HG03575 (cell line): ENCODE data around the gene MOB3C.

Experiments
- ATAC-seq: cut with Tn5 transposase; IDR thresholded peaks from one replicate; pipeline ENCODE4 v1.9.1; 2021; ENCODE audit not compliant: unreplicated experiment, insufficient number of reproducible peaks, low FRiP score; ENCODE audit errors: extremely low read depth

The MOB3C gene

DNA sequence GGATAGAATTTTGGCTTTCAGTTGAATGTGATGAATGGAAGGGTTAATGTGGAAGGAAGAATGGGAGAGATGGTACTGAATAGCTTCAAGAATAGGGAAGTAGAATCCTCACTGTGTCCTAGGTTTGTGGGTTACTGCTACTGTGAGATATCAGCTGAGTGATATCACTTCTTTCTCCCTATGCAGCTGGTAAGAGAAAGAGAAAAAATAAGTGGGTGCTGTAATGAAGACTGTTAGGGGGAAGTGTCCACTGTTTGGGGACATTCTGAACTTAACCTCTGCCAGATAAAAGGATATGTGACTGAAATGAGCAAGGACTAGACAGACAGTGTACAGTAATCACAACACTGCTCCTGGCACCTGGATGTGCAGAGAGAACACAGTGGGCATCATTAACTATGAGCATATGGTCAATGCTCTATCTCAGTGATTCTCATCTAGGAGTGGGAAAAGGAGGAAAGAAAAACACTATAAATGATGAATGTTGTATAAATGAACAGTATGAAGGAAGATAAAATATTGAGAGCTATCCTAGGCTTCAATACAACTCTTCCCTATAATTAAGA lies 25.6 kb upstream of the MOB3C start:
- no peak for ATAC-seq

DNA sequence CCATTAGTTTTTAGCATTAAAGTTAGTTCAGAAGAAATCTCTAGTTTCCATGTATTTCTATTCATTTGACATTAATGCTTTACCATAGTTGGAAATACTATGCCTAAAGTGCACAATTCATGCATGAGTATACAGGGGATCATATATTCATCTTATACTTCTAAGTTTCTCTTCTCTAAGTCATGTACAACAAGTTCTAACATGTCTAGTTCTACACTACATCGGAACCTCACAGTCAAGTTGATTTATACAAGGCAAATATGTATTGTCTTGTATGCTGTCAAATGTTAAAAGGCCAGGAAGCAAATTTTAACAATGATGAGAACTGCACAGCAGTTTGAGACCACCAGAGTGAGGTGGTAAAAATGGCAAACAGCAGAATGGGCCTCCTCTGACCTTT lies 22.9 kb upstream of the MOB3C start:
- ATAC-seq = no peak

DNA sequence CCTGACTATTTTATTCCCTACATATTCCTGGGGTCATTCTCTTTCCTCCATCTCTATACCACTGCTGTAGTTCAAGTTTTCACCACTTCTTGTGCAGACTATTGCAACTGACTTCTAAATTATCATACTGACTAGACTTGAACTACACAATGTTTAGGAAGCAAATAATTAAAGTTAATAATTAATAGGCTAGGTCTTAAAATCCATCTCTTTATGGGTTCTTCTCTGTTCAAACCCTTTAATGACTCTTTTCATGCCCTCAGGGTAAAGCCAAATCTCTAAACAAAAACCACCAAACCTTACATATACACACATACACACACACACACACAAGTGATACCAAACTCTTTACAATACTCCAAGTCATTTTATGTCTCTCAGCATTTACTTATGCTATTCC lies 22.3 kb upstream of the MOB3C start:
- ATAC-seq = no peak

DNA sequence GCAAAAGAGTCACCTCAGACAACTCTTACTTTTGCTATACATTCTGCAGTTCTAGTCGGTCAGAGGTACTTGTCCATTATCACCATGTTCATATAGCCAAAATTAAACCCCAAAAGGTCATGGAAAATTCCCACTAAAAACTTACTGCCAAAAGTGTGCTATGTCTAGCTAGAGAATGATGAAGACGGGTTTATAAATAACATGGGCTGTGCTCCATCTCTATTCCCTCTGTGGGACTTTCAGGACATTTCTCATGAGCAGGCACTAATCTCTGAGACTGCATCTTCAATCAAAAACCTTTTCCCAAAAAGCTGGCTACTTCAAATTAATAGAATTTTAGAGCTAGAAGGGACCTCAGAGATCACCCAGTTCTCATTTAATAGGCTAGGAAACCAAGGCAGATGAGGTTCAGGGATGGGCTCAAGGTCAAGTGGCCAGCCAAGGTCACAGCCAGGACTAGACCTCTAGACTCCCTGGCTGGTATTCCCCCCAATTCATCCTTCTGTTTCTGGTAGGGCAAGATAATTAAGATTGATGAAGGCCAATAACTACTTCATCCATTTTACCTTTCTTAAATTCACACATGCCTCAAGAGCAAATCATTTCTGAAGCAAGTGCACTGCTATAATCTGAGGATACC lies 21.0 kb upstream of the MOB3C start:
- no peak for ATAC-seq

DNA sequence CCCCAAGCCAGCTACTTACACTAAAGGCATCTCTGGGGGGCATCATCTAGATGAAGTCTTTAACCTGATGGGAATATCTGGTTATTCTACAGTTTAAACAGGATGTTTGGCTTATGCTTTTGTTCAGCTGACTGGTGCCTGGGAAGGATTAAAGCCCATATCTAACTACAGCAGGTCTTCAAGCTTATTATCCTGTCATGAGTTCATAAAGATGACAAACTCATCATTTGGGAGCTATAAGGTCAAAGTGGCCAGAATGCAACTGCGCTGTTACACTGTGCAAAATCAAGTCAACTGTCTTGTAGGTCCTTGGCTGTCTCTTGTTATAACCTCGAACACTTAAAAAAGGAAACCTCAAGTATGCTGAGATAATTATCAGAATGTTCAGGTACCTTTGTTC lies 18.6 kb upstream of the MOB3C start:
- ATAC-seq = no peak

DNA sequence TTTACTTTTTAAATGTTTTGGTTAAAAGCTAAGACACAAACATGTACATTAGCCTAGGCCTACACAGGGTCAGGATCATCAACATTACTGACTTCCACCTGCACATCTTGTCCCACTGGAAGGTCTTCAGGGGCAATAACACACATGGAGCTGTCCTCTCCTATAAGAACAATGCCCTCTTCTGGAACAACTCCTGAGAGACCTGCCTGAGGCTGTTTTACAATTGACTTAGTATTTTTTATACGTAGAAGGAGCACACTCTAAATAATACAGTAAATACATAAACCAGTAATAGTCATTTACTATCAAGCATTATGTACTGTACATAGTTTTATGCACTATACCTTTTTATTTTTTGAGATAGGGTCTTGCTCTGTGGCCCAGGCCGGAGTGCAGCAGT lies 14.1 kb upstream of the MOB3C start:
- no peak for ATAC-seq

DNA sequence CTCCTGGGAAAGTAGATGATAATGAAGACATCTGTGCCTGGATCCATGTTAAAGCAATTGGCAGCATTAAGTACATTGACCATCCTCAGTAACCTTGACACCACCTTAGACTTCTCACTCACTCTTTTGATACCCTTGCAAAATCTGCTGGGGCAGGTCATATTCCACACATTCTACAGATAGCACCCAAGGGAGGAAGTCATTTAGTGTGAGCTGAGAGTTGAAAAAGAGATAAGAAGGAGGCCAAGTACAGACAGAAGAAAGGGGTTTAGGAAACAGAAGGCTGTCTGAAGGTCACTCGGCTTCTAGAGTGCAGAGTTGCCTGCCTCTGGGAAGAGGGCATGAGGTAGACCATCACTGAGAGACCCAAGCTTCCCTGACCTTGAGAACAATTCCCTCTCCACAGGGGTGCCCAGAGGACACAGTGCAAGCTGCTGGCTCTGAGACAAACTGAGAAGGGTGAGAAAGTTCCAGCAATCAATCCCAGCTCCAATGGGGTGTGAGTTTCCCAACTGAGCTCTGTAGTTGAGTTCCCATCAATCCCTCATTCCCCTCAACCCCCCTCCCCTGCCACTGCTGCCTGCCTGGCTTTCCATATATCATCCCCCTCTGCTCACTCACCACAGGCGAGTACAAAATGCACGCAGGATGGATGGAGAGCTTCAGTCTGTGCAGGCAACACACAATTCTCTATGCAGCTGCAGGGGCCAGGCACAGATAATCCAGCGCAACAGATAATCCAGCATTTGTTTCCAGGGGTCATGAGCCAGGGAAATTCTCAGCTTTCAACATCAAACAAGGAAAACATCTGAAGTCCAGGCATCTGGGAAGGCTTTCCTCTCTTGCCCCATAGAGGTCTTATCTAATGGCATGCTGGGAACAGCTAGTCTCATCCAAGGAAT lies 7.4 kb upstream of the MOB3C start:
- no peak for ATAC-seq

DNA sequence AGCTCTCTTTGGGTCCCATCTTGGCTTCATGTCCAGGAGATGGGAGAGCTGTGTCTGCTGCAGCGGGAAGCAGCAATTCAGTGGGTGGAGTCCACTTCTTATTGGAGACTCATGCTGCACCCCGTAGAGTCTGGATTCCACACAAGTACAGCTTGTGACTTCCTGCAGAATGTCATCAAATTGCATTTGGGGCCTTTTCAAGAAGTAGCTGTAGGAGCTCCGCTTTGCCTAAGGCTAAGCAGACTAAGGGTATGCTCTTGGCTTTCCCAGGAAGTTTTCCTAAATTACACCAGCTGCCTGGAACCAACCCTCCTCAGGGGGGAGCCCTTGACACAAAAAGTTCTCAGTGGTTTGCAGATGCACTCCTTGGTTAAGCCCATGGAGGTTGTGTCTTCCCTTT lies 5.7 kb upstream of the MOB3C start:
- ATAC-seq = no peak

DNA sequence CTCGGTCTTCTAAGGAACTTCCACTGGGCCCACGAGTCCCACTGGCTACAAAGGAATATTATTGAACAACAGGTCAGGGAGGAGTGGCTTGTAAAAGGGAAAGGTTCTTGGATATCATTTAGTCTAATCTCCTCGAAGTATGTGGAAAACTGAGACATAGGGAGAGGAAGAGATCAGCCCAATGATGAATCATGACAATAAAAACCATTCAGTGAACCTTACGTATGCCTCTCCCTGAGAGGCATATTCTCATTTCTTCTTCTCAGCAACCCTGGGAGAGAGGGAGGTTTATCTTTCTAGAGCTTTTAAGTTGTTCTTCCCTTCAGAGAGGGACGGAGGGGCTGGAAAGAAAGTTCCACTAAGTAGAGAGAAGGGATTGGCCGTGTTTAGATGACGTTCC lies 5.3 kb upstream of the MOB3C start:
- no peak for ATAC-seq

DNA sequence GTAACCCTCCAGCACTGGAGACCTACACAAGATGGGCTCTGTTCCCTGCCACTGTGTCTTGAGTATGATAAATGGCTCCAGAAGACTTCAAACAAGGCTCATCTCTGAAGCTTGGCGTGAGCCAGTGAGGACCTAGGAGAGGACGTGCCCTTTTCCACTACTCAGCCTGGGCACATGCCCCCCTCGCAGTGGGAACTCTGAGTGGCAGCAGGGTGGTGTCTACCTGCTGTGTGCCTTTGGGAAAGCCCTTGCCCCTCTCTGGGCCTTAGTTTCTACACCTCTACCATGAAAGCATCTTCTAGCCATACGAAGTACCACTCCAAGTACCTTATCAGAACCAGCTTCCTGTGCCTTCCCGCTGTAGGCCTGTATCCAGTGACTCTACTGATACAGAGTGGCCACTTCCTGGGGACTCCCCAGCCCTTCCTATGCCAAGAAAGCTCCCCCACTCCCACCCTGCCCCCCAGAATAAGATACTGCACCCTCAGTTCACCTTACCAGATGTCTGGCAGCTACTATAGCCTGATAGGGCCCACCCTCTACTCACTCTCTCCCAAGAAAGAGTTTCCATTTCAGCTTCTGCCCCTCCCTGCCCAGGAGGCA lies 3.1 kb upstream of the MOB3C start:
- no peak for ATAC-seq

DNA sequence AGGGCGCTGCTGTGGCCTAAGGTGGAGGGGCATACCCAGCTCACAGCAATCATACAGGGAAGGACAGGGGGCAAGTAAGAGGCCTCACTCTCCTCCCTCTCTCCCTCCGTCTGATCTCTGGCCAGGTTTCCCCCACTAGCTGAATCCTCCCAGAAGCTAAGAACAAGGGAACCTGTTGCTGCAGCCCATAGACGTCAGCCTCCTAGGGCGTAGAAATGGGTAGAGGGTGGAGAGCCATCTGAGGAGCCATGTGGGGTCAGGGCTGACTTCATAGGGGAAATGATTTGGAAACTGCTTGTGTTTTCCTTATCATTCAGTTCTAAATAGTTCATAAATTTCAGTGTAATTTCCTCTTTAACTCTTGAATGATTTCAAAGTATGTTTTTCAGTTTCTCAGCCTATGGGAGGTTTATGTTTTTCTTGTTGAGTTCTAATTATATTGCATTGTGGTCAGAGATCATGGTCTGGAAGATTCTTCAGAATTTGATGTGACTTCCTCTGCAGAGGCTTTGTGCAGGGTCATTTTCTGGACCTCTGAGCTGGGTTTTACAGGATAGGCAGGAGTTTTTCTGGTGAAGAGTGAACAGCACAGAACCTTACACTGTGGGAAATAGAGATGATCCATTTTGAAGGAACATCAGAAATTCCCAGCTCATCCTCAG lies 2.3 kb upstream of the MOB3C start:
- no peak for ATAC-seq

DNA sequence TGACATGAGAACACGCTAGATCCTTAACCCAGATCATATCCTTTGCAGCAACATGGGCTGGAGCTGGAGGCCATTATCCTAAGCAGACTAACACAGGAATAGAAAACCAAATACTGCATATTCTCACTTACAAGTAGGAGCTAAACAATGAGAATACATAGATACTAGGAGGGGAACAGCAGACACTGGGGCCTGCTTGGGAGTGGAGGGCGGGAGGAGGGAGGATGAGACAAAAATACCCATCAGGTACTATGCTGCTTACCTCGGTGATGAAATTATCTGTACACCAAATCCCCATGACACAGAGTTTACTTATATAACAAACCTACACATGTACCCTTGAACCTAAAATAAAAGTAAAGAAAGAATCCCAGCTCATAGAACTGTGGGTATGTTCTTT lies 1.2 kb upstream of the MOB3C start:
- ATAC-seq = no peak

DNA sequence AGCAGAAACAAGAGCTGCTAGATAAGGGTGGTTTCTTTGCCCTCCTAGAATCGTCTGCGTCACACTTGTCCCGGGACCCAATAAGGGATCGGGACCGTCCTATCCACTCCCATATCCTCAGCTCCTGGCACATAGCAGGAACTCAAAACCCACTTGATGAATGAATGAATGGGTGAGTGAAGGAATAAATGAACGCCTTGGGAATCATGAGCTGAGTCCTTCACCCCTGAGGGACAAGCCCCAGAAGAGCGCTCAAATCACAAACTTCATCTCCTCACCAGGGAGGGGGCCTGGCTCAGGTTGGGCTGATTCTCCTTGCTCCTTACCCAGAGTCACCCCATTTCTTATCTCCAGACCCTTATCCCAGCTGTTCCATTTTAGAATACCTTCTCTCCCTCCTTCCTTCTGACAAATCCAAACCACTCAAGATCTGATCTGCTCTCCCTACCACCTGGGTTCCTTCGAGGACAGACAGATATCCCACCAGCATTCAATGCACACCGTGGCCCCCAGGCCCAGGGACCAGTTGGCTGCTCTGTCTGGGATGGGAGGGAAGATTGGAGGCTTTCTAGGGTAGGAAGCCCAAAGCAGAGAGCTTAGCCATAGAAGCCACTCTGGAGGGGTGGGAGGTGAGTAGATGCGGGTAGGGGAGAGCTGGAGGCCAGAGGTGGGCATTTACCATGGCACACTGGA lies 643 bp upstream of the MOB3C start:
- ATAC-seq = no peak

DNA sequence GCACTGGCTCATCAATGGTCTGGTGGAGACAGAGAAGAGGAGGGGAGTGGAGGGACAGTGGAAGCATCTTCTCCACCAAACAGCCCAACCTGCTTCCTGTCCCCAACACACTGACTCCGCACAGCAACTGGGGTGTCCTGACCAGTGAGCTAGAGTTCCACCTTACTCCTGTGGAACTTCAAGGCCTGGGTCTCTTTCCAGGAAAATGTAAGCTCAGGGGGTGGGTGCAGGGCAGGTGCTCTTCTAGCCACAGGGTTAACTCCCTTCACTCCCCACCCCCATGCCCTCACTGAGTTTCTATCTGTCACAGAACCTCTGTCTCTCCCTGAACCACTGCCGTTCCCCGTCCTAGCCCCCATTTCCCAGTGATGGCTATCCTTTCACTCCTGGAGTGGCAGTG lies 876 bp downstream of the MOB3C start:
- no peak for ATAC-seq

DNA sequence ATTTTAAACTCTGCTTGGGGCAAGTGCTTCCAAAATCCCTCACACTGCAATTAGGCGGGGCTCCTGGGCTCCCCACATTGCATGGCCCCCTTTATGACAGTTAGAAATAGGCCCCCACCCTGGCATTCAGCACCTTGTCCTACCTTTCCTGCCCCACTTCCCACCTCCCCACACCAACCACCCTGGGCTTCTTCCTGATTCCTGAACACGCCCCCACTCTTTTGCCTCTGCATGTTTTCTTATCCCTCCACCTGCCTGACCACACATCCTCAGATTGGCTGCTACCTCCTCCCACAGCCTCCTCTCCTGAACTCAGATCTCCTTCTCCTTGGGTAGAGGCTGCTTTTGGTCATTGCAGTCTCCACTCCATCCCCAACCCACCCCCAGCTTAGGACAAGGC lies 1.5 kb downstream of the MOB3C start:
- no peak for ATAC-seq

DNA sequence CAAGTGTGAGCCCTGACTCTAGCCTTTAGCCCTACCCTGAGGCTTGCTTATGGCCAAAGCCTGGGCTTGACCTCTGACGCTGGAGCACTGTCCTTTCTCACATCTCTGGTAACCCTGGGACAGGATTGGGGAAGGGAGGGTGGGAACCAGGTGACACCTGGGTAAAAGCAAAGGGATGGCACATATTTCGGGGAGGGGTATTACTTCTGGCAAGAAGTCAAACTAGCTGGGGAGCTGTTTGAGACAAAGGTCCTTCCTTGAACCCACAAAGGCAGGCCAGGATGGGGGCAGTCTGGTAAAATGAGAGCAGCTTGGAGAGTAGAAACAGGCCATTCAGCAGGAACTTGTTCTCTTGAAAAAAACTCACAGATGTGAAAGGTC lies 2.0 kb downstream of the MOB3C start:
- no peak for ATAC-seq

DNA sequence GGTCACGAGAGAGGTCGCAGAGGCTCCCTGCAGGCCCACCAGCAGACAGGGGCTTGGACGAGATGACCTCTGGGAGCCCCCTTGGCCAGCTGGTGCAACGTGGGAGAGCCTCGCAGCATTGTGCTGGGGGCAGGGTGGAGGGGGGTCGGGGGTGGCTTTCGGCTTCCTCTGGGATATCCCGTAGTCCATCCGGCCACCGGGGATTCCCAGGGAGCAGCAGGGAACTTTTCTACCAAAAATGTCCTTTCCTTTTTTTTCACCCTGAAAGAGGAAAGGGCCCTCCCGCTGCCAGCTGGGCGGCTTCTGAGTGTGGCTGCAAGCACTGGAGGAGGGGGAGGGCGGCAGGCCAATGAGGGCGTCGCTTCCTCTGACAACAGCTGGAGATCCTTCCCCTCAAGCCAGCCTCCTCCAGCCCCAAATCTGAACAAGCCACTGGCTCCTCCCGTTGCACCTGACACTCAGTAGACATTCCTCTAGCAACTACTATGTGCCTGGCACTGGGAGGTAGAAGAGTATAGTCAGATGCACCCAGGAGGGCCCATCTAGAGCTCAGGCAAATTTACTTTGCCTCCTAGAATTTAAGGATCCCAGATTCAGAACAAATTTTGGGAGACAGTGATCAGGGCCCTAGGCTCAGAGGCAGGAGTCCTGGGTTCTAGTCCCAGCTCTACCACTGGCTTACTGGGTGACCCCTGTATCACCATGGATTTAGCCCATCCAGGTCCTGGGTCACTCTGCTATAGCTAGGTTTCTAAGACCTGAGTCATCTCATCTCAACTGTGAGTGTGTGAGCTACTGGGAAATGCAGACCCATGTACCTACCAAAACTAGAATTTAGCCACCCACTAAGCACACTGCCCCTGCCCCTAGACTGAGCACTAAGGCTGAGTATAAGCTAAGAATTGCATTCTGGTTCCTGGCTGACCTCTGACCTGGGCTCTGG lies 2.7 kb downstream of the MOB3C start:
- ATAC-seq = no peak
